GM21528 (cell line): ENCODE data around the gene CMBL.
A peak's percentile ranks its signal among the peaks of the same experiment; 100 is the strongest.

Experiments
- ATAC-seq: cut with Tn5 transposase; IDR thresholded peaks from one replicate; pipeline ENCODE4 v1.9.1; 2021; ENCODE audit warnings: mild to moderate bottlenecking, moderate library complexity; ENCODE audit not compliant: unreplicated experiment, low FRiP score

The CMBL gene

DNA sequence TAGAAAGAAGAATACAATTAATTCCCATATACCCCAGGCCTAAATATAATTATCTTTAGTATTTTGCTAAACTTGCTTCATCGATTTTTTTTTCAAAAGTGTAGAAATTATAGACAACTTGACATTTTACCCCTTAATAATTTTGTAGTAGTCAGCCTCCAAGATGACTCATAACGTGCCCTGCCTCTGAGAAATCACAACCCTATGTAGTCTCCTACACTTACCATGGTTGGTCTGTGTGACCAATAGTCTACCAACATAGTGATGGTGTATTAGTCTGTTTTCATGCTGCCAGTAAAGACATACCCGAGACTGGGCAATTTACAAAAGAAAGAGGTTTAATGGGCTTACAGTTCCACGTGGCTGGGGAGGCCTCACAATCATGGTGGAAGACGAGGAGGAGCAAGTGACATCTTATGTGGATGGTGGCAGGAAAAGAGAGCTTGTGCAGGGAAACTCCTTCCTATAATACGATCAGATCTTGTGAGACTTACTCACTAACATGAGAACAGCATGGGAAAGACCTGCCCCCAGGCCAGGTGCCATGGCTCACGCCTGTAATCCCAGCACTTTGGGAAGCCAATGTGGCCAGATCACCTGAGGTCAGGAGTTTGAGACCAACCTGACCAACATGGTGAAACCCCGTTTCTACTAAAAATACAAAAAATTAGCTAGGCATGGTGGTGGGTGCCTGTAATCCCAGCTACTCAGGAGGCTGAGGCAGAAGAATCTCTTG lies 3.3 kb upstream of the CMBL start:
- peak; percentile 66 for ATAC-seq

DNA sequence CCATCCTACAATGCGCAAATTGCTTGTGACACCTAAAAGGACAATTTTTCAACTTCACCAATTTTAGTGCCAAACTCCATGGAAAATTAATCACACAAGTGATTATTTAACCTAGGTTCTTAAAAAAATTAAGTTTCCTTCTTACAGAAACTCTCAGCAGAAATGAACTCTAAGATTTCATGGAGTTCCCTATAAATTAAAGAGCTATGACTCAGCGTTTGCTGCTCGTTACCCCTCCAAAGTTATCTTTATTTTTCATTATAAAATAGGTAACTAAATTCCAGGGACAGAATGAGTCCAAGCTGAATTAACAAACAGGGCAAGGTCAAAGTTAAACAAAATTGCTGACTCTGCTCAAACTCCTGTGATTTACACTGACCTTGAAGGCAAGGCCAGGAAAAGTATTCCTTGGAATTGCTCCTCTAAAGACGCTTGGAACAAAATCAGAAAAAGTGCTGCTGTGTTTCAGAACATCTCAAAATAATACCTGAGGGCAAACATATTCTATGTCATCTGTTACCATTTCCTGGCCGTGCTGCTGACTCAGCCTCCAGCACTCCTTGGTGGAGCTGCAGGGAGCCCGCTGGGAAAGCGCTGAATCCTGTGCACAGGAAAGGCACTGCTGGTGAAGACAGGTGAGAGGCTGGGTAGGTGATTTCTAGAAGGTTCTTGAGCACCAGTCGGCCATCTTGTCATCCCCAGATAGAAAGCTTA lies 2.5 kb upstream of the CMBL start:
- ATAC-seq = no peak

DNA sequence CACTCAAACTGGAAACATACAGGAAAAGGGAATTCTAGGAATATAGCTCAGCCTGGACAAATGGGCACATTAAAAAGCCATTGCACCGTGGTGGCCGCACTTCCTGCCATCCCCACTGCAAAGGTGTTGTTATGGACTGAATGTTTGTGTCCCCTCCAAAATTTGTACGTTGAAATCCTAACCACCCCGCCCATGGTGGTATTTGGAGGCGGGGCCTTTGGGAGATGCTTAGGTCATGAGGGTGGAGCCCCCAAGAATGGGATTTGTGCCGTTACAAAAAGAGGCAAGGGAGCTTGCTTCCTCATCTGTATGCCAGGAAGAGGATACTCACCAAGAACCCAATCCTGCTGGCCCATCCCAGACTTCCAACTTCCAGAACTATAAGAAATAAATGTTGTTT lies 1.1 kb upstream of the CMBL start:
- no peak for ATAC-seq

DNA sequence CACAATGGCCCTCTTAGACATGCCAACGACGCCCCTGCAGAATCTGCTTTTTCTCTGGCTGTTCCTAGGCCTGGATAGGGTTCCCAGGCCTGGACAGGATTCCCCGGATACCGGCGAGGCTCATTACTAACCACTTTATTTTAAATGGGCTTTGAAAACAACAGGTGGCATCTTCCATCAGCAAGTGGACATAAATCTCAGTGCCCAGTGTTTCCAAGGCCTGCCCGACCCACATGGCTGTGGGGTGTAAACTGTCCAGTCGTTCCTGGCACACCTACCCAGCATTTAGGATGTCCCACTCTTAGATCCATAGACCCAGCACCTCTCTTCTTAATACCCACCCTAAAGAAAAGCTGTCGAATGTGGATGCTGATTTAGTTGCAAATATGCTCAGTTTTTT lies 896 bp downstream of the CMBL start:
- ATAC-seq = no peak

DNA sequence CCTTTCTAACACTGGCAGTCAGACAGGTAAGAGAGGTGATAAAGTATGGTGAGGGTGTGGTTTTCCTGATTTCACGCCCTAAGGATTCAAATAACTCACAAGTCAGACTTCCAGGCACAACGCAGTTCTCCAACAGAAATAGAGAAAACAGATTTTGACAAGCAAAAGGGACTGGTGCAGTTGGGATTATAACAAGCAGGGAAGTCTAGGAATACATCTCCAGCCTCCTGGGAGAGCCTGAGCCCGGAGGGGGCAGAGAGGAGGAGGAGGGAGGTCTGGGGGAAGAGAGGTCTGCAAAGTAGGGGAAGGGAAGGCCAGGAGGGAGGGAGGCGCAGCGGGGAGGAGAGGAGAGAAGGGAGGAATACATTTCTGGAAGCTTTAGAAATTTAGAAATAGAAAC lies 1.6 kb downstream of the CMBL start:
- no peak for ATAC-seq

DNA sequence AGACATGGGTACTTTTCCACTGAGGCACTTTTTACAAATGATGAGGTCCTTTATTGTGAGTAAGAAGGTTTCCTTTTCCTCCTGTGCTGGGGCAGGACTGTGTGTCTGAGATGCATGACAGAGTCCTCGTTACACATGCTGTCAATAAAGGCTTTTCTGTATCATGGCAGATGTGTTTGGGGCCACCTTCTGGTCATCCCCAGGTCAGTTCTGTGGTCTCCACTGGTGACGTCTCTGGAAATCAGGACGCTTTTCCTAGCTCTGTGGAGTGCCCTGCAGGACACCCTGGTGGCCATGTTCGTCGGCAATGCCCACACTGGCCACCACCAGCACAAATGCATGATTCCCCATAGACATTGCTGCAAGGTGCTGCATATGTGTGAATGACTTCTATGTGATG lies 2.8 kb downstream of the CMBL start:
- ATAC-seq = no peak

DNA sequence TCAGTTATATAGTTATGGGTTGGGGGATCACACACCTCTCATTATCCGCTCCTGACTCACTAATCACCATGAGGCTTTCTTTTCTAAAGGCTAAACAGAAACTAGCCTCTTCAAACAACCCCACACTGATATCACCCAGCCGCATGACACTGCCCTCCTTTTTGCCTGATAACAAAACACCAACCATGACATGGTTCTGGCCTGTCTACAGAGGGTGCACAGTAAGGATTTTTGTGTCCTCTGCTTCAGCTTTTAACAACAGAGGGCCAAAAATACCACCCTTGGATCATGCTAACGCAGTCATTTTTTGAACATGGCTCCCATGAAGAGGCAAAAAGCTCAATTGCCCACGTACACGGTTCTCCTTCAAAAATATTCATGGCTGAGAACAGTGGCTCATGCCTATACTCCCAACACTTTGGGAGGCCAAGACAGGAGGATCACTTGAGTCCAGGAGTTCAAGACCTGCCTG lies 4.0 kb downstream of the CMBL start:
- ATAC-seq = no peak

DNA sequence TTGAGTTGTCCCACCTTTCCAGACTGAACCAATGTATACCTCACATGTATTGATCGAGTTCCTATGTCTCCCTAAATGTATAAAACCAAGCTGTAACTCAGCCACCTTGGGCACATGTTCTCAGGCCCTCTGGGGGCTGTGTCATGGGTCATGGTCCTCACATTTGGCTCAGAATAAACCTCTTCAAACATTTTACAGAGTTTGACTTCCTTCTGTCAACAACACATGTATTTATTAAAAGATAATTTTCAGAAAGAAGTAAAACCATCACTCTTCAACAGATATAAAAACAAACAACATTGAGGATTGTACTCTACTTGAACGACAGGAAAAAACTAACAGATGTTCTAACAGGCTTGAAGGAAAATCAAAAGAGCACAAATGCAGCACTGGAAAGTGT lies 4.5 kb downstream of the CMBL start:
- ATAC-seq = no peak

DNA sequence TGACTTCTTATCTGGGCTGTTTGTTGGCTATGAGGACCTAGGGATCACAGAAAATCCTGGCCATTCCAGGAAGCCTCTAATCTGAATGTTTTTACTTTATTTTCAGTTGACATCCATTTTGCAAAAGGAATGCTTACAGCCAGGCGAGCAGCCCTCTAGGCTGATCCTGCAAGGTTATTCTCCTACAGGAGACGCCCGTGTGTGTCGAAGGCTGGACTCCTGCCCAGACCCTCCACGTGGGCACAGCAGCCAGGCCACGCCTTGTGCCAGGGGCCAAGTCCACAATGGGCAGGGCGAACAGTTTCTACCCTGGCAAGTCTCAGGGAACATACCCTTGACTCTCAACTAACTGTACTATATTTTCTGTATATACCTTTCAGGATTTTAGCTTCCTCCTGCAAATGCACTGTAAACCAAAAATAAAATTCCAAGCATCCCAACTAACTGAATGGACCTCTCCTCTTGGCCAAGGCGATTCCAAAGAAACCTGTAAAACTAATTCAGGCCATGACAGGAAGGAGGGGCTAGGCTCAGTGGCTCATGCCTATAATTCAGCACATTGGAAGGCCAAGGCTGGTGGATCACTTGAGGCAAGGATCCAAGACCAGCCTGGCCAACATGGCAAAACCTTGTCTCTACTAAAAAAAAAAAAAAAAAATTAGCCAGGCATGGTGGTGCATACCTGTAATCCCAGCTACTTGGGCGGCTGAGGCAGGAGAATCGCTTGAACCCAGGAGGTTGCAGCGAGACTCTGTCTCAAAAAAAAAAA lies 5.7 kb downstream of the CMBL start:
- no peak for ATAC-seq

DNA sequence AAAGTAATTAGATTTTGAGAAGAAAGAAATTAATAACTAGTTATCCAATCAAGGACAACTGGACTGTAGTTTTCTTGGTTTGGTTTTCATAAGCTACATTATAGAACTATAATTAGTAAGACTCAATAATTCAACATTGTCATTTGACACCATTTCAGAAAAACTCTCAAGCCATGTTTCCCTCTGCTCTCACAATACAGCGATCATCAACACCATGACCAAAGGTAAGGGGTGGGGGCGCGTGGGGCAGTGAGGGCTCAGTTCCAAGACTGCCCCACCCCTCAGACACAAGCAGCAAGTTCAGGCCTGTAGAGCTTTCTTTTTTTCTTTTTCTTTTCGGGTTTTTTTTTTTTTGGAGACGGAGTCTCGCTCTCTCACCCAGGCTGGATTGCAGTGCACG lies 6.4 kb downstream of the CMBL start:
- no peak for ATAC-seq

DNA sequence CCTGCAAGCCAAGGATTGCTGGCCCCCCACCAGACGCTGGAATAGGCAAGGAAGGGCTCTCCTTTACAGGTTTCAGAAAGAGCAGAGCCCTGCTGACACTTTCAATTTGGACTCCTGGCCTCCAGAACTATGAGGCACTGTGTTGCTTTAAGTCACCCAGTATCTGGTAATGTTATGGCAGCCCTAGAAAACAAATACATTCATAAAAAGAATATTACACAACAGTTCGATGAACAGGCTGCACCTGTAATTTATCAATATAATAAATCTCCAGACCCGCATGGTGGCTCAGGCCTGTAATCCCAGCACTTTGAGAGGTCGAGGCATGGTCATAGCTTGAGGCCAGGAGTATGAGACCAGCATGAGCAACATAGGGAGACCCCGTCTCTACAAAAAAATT lies 7.5 kb downstream of the CMBL start:
- no peak for ATAC-seq

DNA sequence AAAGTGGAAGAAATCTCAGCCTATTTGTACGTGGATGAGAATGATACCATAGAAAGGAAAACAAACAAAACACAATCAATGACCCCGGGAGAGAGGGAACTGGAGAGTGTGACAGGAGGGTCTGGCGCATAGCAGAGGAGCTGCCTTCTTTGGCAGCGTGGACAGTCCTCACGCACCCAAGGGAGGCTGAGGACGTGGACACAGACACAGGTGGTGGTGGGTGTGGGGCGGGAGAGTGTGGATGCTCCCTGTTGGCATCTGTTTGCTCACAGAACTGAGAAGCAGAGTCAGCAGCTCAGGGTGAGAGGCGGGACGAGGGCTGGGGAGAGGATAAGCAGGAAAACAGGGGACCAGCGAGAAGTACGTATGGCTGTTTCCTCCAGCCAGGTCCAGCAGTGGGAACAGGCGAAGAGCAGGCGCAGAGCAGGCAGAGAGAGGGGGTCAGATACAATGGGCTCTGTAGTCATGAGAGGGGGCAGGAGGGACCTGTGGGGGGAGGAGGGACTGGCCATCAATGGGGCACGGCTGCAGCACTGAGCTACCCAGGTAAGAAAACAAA lies 10.0 kb downstream of the CMBL start:
- ATAC-seq = no peak

DNA sequence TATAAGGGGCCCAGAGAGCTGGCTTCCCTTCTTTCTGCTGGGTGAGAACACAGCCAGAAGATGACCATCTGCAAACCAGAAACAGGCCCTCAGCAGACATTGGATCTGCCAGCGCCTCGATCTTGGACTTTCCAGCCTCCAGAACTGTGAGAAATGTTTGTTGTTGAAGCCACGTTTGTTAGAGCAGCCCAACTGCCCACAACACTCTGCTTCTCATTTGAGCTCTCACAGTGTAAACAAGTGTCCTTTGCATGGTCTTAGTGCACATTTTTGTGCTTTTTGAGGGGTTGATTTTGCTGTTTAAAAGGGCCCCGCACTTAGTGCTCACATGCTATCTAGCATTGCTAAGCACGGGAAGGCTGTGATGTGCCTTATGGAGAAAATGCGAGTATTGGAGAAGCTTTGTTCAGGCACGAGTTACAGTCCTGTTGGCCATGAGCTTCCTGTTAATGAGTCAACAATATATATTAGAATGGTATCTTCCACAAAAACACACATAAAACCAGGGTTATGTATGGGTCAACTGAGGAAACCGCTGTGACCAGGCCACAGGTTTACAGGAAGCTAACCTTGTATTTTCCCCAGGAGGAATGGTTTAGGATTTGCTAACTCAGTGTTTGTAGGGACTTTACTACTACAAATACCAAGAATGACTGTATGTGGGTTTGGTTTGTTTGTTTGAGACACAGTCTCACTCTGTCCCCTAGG lies 11.9 kb downstream of the CMBL start:
- ATAC-seq = no peak

DNA sequence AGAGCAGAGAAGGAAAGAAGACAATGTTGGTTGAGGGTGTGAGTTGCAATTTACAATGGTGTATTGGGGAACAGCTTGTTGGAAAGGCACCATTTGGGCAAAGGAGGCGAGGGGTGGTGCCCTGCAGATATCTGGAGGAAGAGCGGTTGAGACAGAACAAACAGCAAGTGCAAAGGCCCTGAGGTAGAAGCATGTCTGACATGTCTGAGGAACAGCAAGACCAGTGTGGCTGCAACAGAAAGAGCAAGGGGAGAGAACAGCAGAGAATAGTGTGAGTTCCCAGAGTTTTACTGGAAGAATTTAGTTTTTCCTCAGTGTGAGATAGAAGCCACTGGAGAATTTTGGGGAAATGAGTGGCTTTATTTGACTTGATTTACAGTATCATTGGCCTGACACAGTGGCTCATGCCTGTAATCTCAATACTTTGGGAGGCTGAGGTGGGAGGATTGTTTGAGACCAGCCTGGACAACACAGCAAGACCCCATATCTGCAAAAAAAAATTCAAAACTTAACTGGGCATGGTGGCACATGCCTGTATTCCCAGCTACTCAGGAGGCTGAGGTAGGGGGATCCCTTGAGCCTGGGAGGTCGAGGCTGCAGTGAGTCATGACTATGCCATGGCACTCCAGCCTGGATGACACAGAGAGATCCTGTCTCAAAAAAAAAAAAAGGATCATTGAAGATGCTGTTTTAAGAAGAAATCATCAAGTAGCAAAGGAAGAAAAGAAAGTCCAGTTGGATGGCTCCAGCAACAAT lies 13.6 kb downstream of the CMBL start:
- no peak for ATAC-seq

DNA sequence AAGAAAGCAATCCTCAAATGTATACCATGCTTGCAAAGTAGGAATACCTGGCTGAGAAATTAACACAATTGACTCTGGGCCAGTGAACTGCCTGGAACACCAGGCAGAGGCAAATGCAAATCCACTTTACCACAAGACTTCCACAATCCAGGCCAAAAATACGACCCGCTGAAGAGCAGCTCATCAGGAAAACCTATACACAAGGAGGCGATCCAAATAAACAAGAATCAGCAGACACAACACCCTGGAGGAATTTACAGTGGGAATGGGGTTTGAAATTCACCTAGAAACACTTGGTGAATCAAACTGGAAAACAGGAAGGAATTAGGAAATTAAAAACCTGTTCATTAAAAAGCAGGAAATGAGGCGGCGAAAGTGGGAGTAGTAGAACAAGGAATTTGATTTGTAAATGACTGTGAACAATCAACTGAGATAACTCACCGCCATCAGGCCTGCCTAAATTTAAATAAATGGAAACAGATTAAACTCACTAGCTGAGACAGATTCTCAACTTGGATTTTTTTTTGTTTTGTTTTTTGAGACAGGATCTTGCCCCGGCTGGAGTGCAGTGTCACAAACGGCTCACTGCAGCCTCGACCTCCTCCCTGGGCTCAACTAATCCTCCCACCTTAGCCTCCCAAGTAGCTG lies 15.9 kb downstream of the CMBL start:
- no peak for ATAC-seq

DNA sequence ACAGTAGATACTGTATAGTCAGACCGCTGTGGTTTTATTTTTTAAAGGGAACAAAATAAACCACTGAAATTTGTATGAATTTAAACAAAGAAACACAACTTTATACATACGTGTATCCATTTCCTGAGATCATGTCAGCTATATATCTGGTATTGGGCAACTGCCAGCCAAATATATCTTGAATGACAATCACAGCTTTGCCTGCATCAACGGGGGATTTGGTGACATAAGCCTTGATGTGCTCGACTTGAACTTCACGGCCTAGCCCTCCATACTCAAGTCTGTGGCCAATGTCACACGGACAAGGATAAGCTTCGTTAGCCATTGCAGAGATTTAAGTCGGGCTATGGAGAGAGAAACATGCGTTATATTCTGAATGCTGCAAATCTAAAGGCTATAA lies 17.3 kb downstream of the CMBL start:
- no peak for ATAC-seq

DNA sequence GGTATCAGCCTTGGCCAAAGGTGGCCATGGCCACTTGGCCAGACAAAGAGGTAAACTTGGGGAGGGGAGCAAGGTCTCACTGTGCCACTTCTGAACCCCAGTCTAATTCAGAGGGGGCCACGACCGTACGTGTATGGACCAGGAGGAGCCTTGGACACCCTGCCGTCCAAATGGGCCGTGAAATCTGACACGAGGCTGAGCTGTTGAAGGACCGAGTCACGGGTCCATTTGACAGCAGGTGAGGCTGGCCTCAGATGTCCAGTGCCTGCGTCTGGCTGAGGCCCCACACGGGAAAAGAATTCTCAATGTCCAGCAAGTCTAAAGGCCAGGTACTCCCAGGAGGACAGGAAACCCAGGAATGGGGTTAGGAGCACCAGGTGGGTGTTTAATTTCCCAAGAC lies 17.7 kb downstream of the CMBL start:
- no peak for ATAC-seq

DNA sequence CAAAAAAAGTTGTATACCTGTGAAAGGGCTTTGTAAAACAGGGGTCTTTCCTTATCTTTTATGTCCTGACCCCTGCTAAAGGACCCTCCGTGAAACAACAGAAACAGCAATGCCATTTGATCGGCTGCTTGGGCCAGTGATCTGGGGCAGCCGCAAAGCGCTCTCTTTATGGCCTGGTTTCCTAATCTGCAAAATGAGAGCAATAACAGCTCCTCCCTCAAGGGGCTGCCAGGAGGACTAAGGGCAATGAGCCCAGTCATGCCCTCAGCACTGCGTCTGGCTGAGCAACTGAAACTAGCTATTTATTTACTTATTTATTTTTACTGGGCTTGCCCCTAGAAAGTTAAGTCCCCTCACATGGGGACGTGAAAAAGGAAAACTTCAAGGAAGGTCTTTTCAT lies 18.3 kb downstream of the CMBL start:
- no peak for ATAC-seq

DNA sequence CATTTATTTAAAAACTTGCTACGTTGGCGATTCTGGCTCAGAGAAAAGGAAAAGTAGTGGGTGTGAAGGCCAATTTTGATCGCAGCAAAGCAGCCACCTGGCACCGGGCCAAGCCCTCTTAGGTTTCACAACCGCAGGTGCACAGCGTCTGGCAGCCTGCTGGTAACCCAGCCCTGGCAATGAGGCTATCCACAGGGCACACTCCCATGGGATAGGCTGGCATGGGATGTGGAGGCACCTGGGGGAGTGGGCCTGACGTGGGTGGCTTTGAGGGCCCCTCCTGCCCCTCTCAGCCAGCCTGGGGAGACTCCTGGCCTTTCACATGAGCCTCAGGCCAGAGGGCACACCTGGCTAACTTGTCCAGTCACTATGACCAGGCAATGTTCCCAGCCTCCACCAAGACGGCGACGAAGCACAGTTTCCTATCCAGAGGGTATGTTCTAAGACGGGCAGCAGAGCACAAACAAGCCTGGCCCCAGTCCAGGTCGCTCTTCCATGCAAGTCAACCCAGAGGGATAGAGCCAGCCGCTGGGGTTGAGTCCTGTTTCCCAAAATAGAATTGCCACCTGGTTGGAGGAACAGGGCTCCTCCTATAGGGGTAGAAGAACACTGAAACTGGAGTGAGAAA lies 19.0 kb downstream of the CMBL start:
- ATAC-seq = peak; percentile 46
